Measurements from ENCODE around the gene GLT8D1. TPM values are rescaled to one million over a fixed set of nuclear protein-coding genes. Genes with fewer than 3 reads are reported as not detected.
A peak's percentile ranks its signal among the peaks of the same experiment; 100 is the strongest.

The GLT8D1 gene
- total and polyA plus RNA-seq, 5 donors: 32.9 to 41.8 (median 40.5) TPM

DNA sequence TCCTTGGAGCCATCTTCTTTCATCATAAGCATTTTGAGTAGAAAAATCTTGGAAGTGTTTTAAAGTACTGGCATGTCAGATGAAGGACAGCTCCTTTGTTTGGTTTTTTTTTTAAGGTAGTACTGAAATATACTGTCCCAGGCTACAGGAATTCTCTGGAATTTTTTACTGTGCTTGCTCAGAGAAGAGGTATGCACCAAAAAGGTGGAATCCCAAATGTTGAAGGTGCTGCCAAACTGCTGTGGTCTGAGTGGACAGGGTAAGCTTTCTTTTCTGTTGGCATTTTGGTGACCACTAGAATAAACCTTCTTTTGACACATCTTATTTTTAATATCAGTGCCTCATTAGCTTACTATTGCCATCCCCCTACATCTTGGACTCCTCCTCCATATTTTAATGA lies 12.5 kb downstream of the GLT8D1 start:
- intact Hi-C loops (cut with DNase I): no loop called here
- Histone ChIP-seq H3K9me3 (ENCODE audit: control insufficient read depth, low read length) (no peaks in the 10 kb centered on the region), H3K27ac (ENCODE audit: low read length) (no peak overlapping the region), H3K27me3 (ENCODE audit: control insufficient read depth, insufficient read depth) (no peaks in the 10 kb centered on the region), H3K4me1 (ENCODE audit: control insufficient read depth, insufficient read depth, low read length) (no peaks in the 10 kb centered on the region), H3K4me3 (ENCODE audit: low read length) (no peak overlapping the region)
- ATAC-seq: no peak
- no peak for DNase-seq

DNA sequence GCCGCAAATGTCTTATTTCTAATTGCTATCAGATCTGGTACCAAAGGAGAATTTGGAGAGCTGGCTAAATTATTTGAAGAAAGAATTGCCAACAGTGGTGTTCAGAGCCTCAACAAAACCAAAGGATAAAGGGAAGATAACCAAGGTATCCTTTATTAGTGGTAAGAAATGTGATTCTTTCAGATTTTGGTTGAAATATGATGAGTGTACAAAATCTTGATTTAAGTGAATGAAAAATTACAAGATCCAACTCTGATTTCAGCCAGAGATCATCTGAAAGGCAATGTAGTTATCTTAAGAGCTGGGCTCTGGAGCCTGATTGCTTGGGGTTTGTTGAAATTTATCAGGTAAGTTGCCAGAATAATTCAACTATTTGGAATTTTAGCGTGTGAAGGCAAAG lies 15.0 kb downstream of the GLT8D1 start:
- WGBS: 83% methylated on average over 2 of the region's 2 CpGs
- DNase-seq: no peak
- no peaks in the 10 kb centered on the region for H3K9me3 ChIP-seq (ENCODE audit: control insufficient read depth, low read length)
- no peak for ATAC-seq
- H3K4me3 ChIP-seq (ENCODE audit: low read length): no peak overlapping the region
- intact Hi-C loops (cut with DNase I): no loop called here
- no peaks in the 10 kb centered on the region for H3K27me3 ChIP-seq (ENCODE audit: control insufficient read depth, insufficient read depth)
- H3K4me1 ChIP-seq (ENCODE audit: control insufficient read depth, insufficient read depth, low read length): no peaks in the 10 kb centered on the region
- H3K27ac ChIP-seq (ENCODE audit: low read length): no peak overlapping the region

DNA sequence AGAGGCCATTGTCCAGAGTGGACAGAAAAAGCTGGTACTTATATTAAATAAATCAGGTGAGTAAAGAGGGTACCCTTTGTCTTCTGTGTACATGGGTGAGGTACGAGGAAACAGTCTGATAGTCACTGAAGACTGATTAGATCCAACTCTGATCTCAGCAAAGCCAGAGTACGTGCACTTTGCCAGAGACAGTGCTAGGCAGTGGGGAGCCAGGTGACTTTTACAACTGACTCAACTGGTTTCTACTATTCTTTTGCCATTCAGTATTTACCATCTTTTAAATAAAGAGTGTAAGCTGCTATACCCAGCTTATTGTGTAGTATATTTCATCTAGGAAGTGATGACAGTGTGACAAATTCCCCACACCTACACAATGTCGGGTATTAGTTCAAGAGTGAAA lies 16.4 kb downstream of the GLT8D1 start:
- H3K27me3 ChIP-seq (ENCODE audit: control insufficient read depth, insufficient read depth): no peaks in the 10 kb centered on the region
- no peaks in the 10 kb centered on the region for H3K9me3 ChIP-seq (ENCODE audit: control insufficient read depth, low read length)
- no peak overlapping the region for H3K4me3 ChIP-seq (ENCODE audit: low read length)
- 80% methylated on average over 3 of the region's 3 CpGs for WGBS
- H3K27ac ChIP-seq (ENCODE audit: low read length): no peak overlapping the region
- no peaks in the 10 kb centered on the region for H3K4me1 ChIP-seq (ENCODE audit: control insufficient read depth, insufficient read depth, low read length)
- intact Hi-C loops (cut with DNase I): loop anchor here in 1 of 4 donors (5.0 kb wide), 1 partner anchor 217 kb away; no protein-coding TSS in a partner anchor
- ATAC-seq (no peak), DNase-seq (no peak)

DNA sequence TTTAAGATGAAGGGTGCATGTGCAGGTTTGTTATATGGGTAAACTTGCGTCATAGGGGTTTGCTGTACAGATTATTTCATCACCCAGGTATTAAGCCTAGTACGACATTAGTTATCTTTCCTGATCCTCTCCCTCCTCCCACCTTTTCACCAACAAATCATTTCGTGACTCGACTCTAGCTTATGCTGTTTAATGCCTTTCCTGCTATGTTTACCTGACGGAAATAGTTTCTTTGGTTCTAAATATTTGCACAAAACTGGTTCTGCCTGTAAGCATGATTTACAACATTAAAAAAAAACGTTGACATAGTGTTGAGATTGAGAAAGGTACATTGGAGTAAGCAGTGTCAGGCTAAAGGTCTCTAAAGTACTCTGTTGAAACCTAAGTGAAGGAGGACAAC lies 17.3 kb downstream of the GLT8D1 start:
- Histone ChIP-seq H3K27ac (ENCODE audit: low read length) (no peak overlapping the region), H3K27me3 (ENCODE audit: control insufficient read depth, insufficient read depth) (no peaks in the 10 kb centered on the region), H3K4me1 (ENCODE audit: control insufficient read depth, insufficient read depth, low read length) (no peaks in the 10 kb centered on the region), H3K4me3 (ENCODE audit: low read length) (no peak overlapping the region), H3K9me3 (ENCODE audit: control insufficient read depth, low read length) (no peaks in the 10 kb centered on the region)
- intact Hi-C loops (cut with DNase I): loop anchor here in 1 of 4 donors (5.0 kb wide), 1 partner anchor 216 kb away; no protein-coding TSS in a partner anchor
- no peak for ATAC-seq
- no peak for DNase-seq
- WGBS: 86% methylated on average over 6 of the region's 6 CpGs

DNA sequence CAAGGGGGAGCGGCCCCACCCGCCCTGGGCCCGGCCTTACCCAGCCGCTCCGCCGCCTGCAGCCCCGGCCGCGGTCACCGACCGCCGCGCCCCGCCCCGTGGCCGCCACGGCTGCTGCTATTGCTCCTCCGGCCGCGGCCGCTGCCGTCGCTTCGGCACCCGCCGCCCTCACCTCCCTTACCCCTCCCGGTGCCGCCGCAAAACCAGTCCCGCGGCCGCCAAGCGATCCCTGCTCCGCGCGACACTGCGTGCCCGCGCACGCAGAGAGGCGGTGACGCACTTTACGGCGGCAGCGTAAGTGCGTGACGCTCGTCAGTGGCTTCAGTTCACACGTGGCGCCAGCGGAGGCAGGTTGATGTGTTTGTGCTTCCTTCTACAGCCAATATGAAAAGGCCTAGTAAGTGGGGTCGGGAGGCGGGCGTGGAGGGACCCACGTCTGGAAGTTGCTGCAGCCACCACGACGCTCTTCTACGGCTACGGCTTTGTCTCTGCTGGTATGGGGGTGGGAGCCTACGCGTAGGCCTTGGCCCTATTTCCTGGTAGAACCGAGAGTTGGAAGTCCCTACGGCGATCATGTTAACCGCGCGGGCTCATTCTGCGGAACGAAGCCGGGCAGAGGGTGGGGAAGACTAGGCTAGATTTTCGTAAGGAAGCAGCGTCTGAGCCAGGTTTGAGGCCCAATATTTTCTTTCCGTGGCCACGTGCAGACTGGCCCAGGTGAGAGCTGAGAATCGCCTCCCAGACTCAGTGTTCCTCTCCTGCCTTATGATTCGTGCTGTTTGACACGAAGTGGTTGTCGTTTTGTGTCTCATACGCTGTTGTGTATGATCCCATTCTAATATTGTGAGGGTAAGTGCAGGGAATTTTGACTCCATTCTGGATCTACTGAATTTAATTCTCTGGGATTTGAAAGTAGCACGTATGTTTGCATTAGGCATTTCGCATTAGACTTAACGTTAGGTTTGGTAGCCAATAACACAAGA lies 19.6 kb downstream of the GLT8D1 start, which contains the start of the genes GNL3 and PBRM1:
GNL3 (plus strand) TSS at position 324 of the 983 bp plus-strand sequence; CDS start at position 385, 61 bp downstream.
PBRM1 (minus strand) TSS at position 205 of the 983 bp plus-strand sequence.
- Histone ChIP-seq H3K27me3 (ENCODE audit: control insufficient read depth, insufficient read depth) (no peaks in the 10 kb centered on the region), H3K27ac (ENCODE audit: low read length) (peak within 1 kb of the TSS; percentile 96), H3K9me3 (ENCODE audit: control insufficient read depth, low read length) (no peaks in the 10 kb centered on the region), H3K4me1 (ENCODE audit: control insufficient read depth, insufficient read depth, low read length) (peaks cover 2% of the 10 kb centered on the region), H3K4me3 (ENCODE audit: low read length) (peak within 1 kb of the TSS; percentile 69)
- ATAC-seq (peak; percentile 88 to 89), DNase-seq (peak; percentile 94 to 98 (median 97))
- intact Hi-C loops (cut with DNase I): loop anchor here in 1 of 4 donors (5.0 kb wide), 1 partner anchor 214 kb away; no protein-coding TSS in a partner anchor
- WGBS: under 1% methylated on average over 82 of the region's 82 CpGs

DNA sequence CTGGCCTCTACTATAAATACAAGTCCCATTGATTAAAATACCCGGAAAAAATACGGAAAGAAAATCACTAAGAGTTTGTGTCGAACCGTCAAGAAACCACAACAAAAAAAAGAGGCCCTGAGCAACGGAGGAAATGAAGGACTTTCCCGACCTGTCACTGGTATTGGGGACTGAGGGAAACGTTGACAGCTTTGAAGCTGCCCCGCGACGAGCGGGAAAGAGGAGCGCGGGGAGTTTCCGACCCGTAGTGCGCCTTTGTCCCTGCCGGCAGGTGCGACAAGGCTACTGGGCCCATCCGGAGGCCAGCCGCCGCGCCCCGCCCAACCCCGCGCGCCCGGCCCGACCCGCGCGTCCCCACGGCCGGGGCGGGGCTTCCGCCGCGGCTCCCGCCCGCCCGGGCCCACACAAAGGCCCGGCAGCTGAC lies 20.3 kb downstream of the GLT8D1 start:
- peak; percentile 81 to 93 (median 91) for DNase-seq
- under 1% methylated on average over 41 of the region's 41 CpGs for WGBS
- ATAC-seq: peak; percentile 88 to 95
- intact Hi-C loops (cut with DNase I): loop anchor here in 1 of 4 donors (5.0 kb wide), 1 partner anchor 213 kb away; no protein-coding TSS in a partner anchor
- Histone ChIP-seq H3K4me3 (ENCODE audit: low read length) (peak overlapping the region; percentile 69), H3K27ac (ENCODE audit: low read length) (peak overlapping the region; percentile 96), H3K9me3 (ENCODE audit: control insufficient read depth, low read length) (no peaks in the 10 kb centered on the region), H3K27me3 (ENCODE audit: control insufficient read depth, insufficient read depth) (no peaks in the 10 kb centered on the region), H3K4me1 (ENCODE audit: control insufficient read depth, insufficient read depth, low read length) (peaks cover 2% of the 10 kb centered on the region)

DNA sequence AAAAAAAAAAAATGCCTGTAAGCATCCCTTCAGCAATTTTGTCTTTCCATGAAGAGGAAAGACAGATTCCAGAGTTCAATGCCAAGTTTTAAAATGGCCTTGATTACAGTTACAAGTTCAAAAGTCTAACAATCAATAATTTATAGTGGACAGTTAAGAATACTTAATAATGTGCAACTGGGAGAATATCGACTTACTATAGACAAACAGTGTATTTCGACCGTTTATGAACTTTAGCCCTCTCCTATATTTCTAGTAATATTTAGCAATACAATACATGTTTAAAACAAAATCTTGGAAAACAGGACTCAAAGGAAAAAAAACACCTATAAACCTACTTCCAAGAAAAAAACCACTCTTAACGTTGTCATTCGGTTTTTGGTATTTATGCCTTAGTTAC lies 21.4 kb downstream of the GLT8D1 start:
- no peak for ATAC-seq
- H3K27ac ChIP-seq (ENCODE audit: low read length): no peak overlapping the region
- no peaks in the 10 kb centered on the region for H3K27me3 ChIP-seq (ENCODE audit: control insufficient read depth, insufficient read depth)
- 59% methylated on average over 5 of the region's 5 CpGs for WGBS
- intact Hi-C loops (cut with DNase I): no loop called here
- no peak overlapping the region for H3K4me3 ChIP-seq (ENCODE audit: low read length)
- H3K9me3 ChIP-seq (ENCODE audit: control insufficient read depth, low read length): no peaks in the 10 kb centered on the region
- H3K4me1 ChIP-seq (ENCODE audit: control insufficient read depth, insufficient read depth, low read length): peaks cover 2% of the 10 kb centered on the region
- no peak for DNase-seq

DNA sequence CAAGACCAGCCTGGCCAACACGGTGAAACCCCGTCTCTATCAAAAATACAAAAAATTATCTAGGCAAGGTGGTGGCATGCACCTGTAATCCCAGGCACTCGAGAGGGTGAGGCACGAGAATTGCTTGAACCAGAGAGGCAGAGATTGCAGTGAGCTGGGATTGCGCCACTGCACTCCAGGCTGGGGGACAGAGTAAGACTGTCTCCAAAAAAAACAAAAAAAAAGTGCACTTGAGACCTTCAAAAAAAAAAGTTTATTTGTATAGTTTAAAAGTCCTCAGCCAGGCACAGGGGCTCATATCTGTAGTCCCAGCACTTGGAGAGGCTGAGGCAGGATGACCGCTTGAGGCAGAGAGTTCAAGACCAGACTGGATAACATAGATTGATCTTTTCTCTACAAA lies 22.0 kb downstream of the GLT8D1 start:
- peaks cover 2% of the 10 kb centered on the region for H3K4me1 ChIP-seq (ENCODE audit: control insufficient read depth, insufficient read depth, low read length)
- WGBS: 65% methylated on average over 6 of the region's 6 CpGs

DNA sequence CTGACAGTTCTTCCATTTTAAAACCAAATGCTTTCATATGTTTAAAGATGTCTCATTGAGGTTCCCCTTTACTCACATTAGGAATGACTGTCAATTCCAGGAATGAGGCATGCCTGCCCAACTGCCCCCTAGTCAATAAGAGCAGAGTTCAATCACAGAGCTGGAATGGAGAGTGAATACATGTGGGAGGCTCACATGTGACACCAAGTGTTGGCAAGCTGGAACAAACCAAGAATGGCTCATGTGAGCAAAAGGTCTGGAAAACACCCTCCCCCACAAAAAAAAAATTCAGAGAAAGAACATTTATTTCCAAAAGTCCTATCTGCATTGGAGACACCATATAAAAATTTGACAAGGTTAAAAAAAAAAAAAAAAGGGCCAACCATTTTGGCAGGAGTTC lies 23.6 kb downstream of the GLT8D1 start:
- peak overlapping the region; percentile 46 for H3K27ac ChIP-seq (ENCODE audit: low read length)
- intact Hi-C loops (cut with DNase I): no loop called here
- peak in 1 of 2 donors; percentile 10 for ATAC-seq

More for the DNA sequence above, 22.0 kb downstream of the GLT8D1 start:
- DNase-seq: peak; percentile 60 to 73 (median 64)
- ATAC-seq: peak in 1 of 2 donors; percentile 9
- Histone ChIP-seq H3K4me3 (ENCODE audit: low read length) (no peak overlapping the region), H3K27ac (ENCODE audit: low read length) (no peak overlapping the region), H3K9me3 (ENCODE audit: control insufficient read depth, low read length) (no peaks in the 10 kb centered on the region), H3K27me3 (ENCODE audit: control insufficient read depth, insufficient read depth) (no peaks in the 10 kb centered on the region)
- intact Hi-C loops (cut with DNase I): no loop called here

DNA sequence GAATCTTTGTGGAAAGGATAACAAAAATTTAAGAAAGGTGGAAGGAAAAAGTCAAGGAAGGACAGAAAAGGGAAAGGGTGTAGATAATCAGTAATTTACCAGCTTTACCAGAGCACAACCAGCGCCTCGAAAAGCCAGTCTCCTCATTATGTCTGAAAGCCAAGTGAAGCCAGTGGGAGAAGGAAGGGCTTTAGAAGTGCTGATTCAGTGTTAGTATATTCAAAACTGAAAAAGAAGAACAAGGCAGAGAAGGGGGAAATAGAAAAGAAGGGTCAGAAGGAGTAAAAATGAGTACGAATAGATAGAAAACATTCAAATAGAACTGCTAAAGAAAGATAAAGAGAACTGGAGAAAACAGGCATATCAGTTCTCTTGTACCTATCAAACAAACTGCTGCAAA lies 24.0 kb downstream of the GLT8D1 start:
- ATAC-seq (no peak), DNase-seq (no peak)
- no peaks in the 10 kb centered on the region for H3K27me3 ChIP-seq (ENCODE audit: control insufficient read depth, insufficient read depth)
- WGBS: 68% methylated on average over 3 of the region's 3 CpGs
- intact Hi-C loops (cut with DNase I): no loop called here
- no peaks in the 10 kb centered on the region for H3K9me3 ChIP-seq (ENCODE audit: control insufficient read depth, low read length)
- H3K4me3 ChIP-seq (ENCODE audit: low read length): no peak overlapping the region
- no peak overlapping the region for H3K27ac ChIP-seq (ENCODE audit: low read length)
- peaks cover 2% of the 10 kb centered on the region for H3K4me1 ChIP-seq (ENCODE audit: control insufficient read depth, insufficient read depth, low read length)

More for the DNA sequence above, 23.6 kb downstream of the GLT8D1 start:
- Histone ChIP-seq H3K4me3 (ENCODE audit: low read length) (no peak overlapping the region), H3K4me1 (ENCODE audit: control insufficient read depth, insufficient read depth, low read length) (peaks cover 2% of the 10 kb centered on the region), H3K9me3 (ENCODE audit: control insufficient read depth, low read length) (no peaks in the 10 kb centered on the region), H3K27me3 (ENCODE audit: control insufficient read depth, insufficient read depth) (no peaks in the 10 kb centered on the region)
- DNase-seq: no peak

DNA sequence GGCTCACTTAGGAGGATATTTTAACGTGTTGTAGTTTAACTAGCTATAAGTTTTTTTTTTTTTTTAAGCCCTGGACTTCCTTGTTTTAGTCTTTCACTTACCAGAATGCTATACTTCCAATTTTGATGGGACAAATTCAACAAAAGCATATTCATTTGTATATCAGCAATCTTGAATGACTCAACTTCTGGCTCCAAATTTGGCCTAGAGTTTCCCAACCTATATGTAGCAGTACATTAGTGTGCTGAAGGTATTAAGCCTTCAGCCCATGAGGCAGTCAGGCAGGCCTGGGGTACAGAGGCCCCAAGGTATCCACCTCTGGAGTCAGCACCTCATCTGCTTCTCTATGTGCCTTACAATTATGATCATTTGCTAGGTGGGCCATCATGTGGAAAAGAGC lies 25.8 kb downstream of the GLT8D1 start:
- ATAC-seq (no peak), DNase-seq (no peak)
- 45% methylated on average over 1 of the region's 1 CpG for WGBS
- Histone ChIP-seq H3K27ac (ENCODE audit: low read length) (no peak overlapping the region), H3K4me1 (ENCODE audit: control insufficient read depth, insufficient read depth, low read length) (peaks cover 2% of the 10 kb centered on the region), H3K4me3 (ENCODE audit: low read length) (no peak overlapping the region), H3K9me3 (ENCODE audit: control insufficient read depth, low read length) (no peaks in the 10 kb centered on the region), H3K27me3 (ENCODE audit: control insufficient read depth, insufficient read depth) (no peaks in the 10 kb centered on the region)
- intact Hi-C loops (cut with DNase I): loop anchor here in 1 of 4 donors (10.0 kb wide), 1 partner anchor 255 kb away; no protein-coding TSS in a partner anchor

All from right cardiac atrium (tissue), 5 donors.